Stimulated activated CD4-positive, alpha-beta T cell treated with anti-CD3 and anti-CD28 coated beads, Interleukin-15, amount 100 ng/mL, for 1 hour (primary cell): ENCODE results near the gene RNF145.
"Not testable (repeated sequence)": the region's sequence is repeated elsewhere in the genome, so short reads cannot be mapped to it uniquely, and the experiment has no call there.

ENCODE experiments used
- DNase-seq, 2 donors: peaks; one replicate each; pipeline ENCODE4 v3.0.0-alpha.2; 2020; ENCODE audit warnings: low read depth in 1 of 2, low spot score in 1 of 2

RNF145 gene

GRCh38 chr5:159120446-159120845, 88.9 kb downstream of the RNF145 start:
- DNase-seq, result no peak

DNA sequence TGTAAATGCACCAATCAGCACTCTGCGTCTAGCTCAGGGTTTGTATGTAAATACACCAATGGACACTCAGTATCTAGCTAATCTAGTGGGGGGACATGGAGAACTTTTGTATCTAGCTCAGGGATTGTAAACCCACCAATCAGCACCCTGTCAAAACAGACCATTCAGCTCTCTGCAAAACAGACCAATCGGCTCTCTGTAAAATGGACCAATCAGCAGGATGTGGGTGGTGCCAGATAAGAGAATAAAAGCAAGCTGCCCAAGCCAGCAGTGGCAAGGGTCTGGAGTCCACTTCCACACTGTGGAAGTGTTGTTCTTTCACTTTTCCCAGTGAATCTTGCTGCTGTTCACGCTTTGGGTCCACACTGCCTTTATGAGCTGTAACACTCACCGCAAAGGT, 89.5 kb downstream of the RNF145 start:
- not testable (repeated sequence) for DNase-seq

DNA sequence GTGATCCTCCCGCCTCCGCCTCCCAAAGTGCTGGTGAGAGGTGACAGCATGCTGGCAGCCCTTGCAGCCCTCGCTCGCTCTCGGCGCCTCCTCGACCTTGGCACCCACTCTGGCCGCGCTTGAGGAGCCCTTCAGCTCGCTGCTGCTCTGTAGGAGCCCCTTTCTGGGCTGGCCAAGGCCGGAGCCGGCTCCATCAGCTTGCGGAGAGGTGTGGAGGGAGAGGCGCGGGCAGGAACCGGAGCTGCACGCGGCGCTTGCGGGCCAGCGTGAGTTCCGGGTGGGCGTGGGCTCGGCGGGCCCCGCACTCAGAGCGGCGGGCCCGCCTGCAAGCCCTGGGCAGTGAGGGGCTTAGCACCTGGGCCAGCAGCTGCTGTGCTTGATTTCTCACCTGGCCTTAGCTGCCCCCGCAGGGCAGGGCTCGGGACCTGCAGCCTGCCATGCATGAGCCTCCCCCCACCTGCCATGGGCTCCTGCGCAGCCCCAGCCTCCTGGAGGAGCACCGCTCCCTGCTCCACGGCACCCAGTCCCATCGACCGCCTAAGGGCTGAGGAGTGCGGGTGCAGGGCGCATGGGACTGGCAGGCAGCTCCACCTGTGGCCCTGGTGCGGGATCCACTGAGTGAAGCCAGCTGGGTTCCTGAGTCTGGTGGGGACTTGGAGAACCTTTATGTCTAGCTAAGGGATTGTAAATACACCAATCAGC, 90.2 kb downstream of the RNF145 start:
- not testable (repeated sequence) for DNase-seq

- DNase-seq, result no peak
These were observed 95.9 kb downstream of the RNF145 start for GRCh38 chr5:159113405-159113804.

DNA sequence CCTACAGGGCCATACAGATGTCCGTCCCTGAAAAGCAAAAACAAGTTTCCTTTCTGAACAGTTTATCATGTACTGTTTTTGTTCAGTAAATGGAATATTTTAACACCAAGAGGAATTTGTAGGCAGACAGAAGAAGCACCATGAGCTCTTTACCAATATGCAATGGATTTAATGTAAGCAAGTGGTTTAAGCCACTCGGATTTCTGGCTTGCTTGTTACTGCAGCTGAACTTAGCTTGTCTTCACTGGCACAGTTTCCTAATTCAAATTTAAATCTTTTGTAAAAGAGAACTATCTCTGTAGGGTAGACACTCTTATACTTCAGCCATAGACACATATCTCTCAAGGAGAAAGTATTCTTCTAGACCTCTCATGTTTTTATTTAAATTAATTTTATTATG, 96.9 kb downstream of the RNF145 start:
- DNase-seq, result no peak
